ENCODE data around the gene SLC27A2.
A peak's percentile ranks its signal among the peaks of the same experiment; 100 is the strongest.

The SLC27A2 gene

DNA sequence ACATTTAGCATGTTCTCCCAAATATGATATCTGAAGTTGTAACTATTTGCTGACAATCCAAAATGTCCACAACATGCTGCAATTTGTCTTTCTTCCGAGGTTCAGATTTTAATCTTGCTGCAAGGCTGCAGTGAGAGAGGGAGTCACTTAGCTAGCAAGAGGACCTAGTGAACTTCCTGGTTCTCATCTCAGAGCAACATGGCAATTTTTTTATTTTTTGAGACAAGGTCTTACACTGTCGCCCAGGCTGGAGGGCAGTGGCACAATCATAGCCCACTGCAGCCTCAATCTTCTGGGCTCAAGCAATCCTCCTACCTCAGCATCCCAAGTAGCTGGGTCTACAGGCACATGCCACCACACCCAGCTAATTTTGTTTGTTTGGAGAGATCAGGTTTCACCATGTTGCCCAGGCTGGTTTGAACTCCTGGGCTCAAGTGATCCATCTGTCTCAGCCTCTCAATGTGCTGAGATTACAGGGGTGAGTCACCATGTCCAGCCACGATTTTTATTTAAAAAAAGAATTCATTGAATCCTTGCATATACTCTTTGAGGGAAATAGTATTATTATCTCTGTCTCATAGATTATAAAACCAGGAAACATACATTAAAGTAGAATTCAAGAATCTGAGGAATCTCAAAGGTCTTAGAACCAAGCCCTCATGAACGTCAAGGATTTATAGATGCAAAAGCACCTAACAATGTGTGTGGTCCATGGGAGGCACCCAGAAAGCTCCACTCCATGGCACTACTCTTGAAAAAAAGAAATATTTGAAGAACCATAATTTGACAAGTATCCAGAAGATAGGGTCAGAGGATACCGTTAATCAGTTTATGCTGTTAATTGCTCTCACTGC lies 74.4 kb downstream of the SLC27A2 start:
- peak; percentile 27 for DNase-seq (ENCODE audit: extremely low read depth, low read depth)
- TF ChIP-seq, protein P1, sequence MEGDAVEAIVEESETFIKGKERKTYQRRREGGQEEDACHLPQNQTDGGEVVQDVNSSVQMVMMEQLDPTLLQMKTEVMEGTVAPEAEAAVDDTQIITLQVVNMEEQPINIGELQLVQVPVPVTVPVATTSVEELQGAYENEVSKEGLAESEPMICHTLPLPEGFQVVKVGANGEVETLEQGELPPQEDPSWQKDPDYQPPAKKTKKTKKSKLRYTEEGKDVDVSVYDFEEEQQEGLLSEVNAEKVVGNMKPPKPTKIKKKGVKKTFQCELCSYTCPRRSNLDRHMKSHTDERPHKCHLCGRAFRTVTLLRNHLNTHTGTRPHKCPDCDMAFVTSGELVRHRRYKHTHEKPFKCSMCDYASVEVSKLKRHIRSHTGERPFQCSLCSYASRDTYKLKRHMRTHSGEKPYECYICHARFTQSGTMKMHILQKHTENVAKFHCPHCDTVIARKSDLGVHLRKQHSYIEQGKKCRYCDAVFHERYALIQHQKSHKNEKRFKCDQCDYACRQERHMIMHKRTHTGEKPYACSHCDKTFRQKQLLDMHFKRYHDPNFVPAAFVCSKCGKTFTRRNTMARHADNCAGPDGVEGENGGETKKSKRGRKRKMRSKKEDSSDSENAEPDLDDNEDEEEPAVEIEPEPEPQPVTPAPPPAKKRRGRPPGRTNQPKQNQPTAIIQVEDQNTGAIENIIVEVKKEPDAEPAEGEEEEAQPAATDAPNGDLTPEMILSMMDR (IDR thresholded peaks at IDR 0.05; ENCODE audit: low read depth, low read length): no peak

DNA sequence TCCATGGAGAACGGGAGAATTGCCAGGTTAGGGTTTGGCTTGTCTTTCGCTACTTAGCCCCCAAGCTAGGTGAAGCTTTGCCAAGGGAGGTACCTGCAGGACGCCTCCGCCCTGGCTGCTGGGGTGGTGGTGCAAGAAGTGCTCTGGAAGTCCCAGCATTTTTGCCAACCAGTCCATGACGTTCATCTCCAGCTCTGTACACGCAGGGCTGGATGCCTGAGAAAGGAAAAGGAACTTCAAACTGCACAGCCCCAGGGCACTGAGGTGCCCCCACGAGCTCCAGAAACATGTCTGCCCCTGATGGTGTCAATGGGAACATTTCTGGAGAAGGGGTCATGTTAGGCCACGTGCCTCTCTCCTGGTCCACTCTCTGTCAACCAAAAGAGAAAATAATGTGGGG lies 75.3 kb downstream of the SLC27A2 start:
- DNase-seq (ENCODE audit: extremely low read depth, low read depth): no peak
- TF ChIP-seq, protein P1 (IDR thresholded peaks at IDR 0.05; ENCODE audit: low read depth, low read length): no peak

DNA sequence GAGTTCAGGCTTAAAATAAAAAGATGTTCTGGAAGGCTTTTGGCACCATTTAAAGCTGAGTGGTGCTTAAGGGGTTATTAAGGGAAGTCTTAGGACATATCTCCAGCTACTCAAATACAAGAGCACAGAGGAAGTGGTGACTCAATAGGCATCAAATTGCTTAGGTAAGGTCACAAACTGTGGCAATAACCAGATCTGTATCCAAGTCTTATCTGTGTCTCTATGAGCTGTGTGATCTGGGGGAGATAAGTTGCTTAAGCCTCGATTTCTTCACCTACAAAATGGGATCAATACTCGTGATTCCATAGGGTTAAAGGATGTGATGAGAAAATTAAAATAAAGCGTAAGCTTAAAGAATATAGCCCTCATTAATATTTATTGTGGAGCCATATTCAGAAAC lies 75.9 kb downstream of the SLC27A2 start:
- peak; percentile 12 for DNase-seq (ENCODE audit: extremely low read depth, low read depth)
- TF ChIP-seq, protein P1 (IDR thresholded peaks at IDR 0.05; ENCODE audit: low read depth, low read length): no peak

DNA sequence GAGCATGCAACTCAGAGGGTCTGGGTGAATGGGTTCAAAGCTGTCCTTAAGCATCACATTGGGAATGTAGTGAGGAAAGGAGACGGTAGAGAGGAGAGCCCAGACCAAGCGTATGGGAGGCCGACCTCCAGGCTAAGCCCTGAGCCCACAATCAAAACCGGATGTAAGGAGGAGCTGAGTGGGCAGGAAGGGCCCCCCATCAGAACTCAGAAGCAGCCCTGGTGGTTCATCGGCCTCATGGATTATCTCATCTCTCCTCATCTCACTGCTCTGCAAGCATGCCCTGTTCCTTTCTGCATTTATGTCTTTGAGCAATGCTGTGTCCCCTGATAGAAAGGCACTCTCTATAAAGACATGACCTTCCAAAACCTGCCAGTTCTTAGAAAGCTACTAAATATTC lies 77.3 kb downstream of the SLC27A2 start:
- no peak for DNase-seq (ENCODE audit: extremely low read depth, low read depth)
- TF ChIP-seq, protein P1 (IDR thresholded peaks at IDR 0.05; ENCODE audit: low read depth, low read length): no peak

DNA sequence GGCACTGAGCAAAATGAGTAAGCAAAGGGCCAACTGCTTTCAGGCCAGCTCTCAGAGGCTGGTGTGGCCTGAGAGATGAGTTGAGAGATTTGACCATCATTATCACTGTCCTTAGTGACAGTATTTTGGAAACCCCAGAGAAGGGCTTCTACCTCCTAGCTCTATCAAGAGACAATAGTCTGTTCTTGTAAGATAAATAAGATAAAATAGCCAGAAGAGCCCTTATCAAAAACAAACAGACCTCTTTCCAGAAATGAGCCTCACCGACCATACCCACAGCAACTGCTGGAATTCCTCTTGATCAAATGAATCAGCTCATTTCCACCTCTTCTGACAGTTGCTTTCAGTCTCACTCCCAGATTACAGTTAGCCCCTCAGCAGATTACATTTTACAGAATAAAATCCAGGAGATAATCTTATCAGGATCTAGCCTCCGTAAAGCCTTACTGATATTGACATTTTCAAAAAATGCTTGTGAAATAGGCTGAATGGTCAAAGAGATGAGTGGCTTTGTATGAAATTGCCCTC lies 79.0 kb downstream of the SLC27A2 start:
- no peak for DNase-seq (ENCODE audit: extremely low read depth, low read depth)
- TF ChIP-seq, protein P1 (IDR thresholded peaks at IDR 0.05; ENCODE audit: low read depth, low read length): no peak

DNA sequence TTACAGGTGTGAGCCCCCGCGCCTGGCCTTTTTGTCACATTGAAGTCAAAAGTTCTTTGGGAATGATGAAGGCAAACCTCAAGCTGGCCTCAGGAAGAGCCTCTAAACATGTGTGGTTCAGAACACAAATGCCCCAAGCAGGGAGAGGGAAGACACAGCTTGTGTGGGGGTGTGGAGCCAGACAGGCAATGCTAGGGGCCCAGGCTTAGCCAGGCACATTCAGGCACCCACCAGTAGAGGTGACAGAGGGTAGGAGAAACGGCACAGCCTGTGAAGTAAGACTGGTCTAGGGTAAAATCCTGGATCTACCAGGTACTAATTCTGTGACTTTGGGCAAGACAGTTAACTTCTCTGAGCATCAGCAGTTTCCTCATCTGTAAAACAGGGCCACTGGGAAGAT lies 80.0 kb downstream of the SLC27A2 start:
- TF ChIP-seq, protein P1 (IDR thresholded peaks at IDR 0.05; ENCODE audit: low read depth, low read length): no peak
- no peak for DNase-seq (ENCODE audit: extremely low read depth, low read depth)

DNA sequence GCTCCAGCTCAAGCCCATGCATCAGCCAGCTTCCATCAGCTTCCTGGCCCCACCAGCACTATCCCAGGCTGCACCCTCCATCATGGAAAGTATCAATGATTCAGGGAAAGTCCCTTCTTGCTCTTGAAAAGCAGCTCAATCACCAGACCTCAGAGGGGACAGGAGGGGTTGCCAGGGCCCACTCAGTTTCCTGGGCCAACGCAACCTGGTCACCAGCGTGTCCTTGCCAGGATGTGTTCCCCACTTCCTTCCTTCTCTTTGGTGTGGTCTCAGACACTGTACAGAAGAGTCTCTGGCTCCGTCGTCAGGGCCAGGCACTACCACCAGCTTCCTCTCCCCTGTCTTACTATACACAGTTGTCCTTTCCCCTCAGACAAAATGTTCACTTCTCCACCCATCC lies 80.5 kb downstream of the SLC27A2 start:
- DNase-seq (ENCODE audit: extremely low read depth, low read depth): no peak
- TF ChIP-seq, protein P1 (IDR thresholded peaks at IDR 0.05; ENCODE audit: low read depth, low read length): no peak
